Kidney epithelial cell (primary cell): ENCODE results near the gene SPRR1B. TPM values are rescaled to one million over a fixed set of nuclear protein-coding genes. Genes with fewer than 3 reads are reported as not detected.
"Not testable (repeated sequence)": the region's sequence is repeated elsewhere in the genome, so short reads cannot be mapped to it uniquely, and the experiment has no call there.

Experiments
- DNase-seq: peaks from one replicate; pipeline ENCODE4 v3.0.0-alpha.2; 2010; ENCODE audit warnings: low read depth
- H3K27me3 ChIP-seq: 2 replicates; pipeline ENCODE4 v1.6.0; 2011; ENCODE audit warnings: low read length; ENCODE audit not compliant: control insufficient read depth, insufficient read depth
- H3K36me3 ChIP-seq: 2 replicates; pipeline ENCODE4 v1.5.1; 2011; ENCODE audit warnings: low read length; ENCODE audit not compliant: control insufficient read depth, insufficient read depth
- H3K4me3 ChIP-seq: 2 replicates; pipeline ENCODE4 v1.5.1; 2011; ENCODE audit warnings: low read depth, mild to moderate bottlenecking, control low read depth, low read length
- total RNA-seq: library from RNA; depleted of rRNA; stranded (reverse); fragments of >200 nt; gene quantifications from 2 replicates; pipeline ENCODE4 v1.2.3, GENCODE V29; 2015
- TF ChIP-seq, protein P1 (sequence below): IDR thresholded peaks from 2 replicates; pipeline ENCODE4 v1.5.1; 2011; ENCODE audit warnings: mild to moderate bottlenecking, moderate library complexity, low read length, control low read depth, inconsistent platforms; ENCODE audit not compliant: insufficient read depth, poor library complexity, severe bottlenecking

The SPRR1B gene
- total RNA-seq, 1 donor from 2014 or later: 0.63 TPM

DNA sequence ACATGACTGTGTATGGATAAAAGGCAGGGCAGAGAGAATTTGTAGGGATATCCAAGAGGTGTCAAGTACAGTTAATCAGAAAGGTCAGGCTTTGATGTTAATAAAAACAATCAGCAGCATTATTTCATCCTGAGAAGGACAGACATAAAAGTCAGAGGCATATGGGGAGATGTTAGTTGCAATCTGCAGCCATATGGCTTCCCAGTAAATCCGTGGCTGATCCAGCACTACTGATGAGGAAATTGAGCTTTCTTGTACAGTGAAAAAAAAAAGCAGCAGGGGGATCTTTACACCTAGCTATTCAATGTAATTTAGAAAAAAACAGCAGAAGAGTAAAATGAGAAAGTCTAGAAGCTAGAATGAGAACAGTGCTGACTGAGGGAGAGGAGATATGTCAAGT is 2.2 kb upstream of the SPRR1B start:
- DNase-seq: no peak

DNA sequence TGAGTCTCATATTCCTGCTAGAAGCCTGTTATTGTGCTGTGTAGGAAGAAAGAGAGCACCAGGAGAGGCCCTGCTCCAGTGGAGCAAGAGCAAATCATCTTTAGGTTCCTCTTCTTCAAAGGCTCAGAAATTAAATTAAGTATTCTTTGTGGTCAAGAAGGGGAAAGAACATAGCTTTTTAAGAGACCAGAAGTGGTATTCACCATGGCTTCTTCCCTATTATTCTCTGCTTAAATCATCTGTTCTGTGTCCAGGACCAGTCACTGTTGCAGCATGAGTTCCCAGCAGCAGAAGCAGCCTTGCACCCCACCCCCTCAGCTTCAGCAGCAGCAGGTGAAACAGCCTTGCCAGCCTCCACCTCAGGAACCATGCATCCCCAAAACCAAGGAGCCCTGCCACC is 1.1 kb downstream of the SPRR1B start:
- no peak for DNase-seq
- H3K4me3 ChIP-seq: no peak overlapping the region
- H3K27me3 ChIP-seq: no peaks in the 10 kb centered on the region
- H3K36me3 ChIP-seq: no peaks in the 10 kb centered on the region
- TF ChIP-seq, protein P1, sequence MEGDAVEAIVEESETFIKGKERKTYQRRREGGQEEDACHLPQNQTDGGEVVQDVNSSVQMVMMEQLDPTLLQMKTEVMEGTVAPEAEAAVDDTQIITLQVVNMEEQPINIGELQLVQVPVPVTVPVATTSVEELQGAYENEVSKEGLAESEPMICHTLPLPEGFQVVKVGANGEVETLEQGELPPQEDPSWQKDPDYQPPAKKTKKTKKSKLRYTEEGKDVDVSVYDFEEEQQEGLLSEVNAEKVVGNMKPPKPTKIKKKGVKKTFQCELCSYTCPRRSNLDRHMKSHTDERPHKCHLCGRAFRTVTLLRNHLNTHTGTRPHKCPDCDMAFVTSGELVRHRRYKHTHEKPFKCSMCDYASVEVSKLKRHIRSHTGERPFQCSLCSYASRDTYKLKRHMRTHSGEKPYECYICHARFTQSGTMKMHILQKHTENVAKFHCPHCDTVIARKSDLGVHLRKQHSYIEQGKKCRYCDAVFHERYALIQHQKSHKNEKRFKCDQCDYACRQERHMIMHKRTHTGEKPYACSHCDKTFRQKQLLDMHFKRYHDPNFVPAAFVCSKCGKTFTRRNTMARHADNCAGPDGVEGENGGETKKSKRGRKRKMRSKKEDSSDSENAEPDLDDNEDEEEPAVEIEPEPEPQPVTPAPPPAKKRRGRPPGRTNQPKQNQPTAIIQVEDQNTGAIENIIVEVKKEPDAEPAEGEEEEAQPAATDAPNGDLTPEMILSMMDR: no peak

More for the DNA sequence above, 2.2 kb upstream of the SPRR1B start:
- no peaks in the 10 kb centered on the region for H3K27me3 ChIP-seq
- H3K4me3 ChIP-seq: no peak overlapping the region
- TF ChIP-seq, protein P1: no peak
- no peaks in the 10 kb centered on the region for H3K36me3 ChIP-seq

DNA sequence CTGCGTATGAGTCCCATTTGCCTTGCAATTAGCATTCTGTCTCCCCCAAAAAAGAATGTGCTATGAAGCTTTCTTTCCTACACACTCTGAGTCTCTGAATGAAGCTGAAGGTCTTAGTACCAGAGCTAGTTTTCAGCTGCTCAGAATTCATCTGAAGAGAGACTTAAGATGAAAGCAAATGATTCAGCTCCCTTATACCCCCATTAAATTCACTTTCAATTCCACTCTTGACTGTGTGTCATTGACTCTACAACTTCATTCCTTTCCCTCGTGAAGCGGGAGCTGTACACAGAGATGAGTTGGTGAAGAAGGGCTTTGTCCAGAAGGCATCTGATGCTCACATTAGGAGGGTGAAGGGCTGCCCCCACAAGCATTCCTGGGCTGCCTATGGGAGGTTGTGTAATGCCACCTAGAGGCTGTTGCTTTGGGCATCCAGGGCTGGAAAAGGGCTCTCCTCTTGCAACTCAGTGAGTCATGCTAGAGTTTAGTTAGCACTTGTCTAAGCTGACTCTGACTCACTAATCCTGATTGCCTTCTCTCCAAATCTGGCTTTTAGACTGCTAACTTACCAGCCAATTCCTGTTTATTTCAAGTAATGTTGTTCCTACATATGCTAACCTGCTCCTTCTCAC is 1.8 kb downstream of the SPRR1B start:
- H3K36me3 ChIP-seq: no peaks in the 10 kb centered on the region
- TF ChIP-seq, protein P1: peak; percentile 52
- DNase-seq: peak; percentile 67
- H3K4me3 ChIP-seq: no peak overlapping the region
- H3K27me3 ChIP-seq: no peaks in the 10 kb centered on the region

DNA sequence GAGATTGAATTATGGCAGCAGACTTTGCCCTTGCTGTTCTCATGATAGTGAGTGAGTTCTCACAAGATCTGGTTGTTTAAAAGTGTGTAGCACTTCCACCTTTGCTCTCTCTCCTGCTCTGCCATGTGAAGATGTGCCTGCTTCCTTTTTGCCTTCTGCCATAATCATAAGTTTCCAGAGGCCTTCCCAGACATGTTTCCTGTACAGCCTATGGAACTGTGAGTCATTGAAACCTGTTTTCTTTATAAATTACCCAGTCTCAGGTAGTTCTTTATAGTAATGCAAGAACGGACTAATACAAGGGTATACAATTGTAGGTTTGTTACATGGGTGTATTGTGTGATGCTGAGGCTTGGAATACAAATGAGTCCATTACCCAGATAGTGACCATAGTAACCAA is 4.2 kb downstream of the SPRR1B start:
- Histone ChIP-seq H3K4me3 (no peak overlapping the region), H3K27me3 (no peaks in the 10 kb centered on the region), H3K36me3 (no peaks in the 10 kb centered on the region)
- DNase-seq: no peak
- TF ChIP-seq, protein P1: no peak

DNA sequence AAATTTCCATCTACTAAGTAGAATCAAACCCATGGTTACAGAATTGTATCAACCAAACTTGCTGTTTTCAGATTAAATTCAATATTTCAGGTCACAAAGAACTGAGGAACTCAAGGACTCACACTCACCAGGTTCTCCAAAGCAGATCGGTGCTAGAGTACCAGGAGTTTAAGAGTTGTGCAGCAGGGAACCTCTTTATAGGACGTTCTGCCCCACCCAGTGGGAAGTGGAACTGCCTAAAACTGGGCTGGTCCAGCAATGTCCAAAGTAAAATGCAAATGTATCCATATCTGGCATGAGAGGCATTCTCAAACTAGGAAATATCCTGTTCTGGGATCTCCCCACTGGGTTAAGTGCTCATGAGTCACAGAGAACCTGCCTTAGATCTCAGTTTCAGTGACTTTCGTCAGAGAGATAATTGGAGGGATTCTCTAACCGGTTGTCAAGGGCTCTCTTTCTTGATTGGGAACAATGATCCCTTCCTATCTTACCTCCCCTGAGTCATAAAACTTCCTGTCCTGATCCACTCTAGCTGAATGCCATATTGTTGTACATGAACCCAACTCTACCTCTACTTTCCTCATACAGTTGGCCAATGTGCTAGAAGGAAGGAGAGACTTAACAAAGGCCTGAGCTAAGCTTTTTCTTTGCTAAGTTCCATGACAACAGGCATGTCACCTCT is 10.1 kb downstream of the SPRR1B start, which contains the start of gene SPRR2D:
SPRR2D (minus strand) TSS at position 171 of the 682 bp plus-strand sequence. CDS start 774 bp downstream, outside the sequence.
- H3K27me3 ChIP-seq: no peaks in the 10 kb centered on the region
- TF ChIP-seq, protein P1: no peak
- H3K4me3 ChIP-seq: no peak within 1 kb of the TSS
- DNase-seq: no peak
- H3K36me3 ChIP-seq: no peaks in the 10 kb centered on the region

DNA sequence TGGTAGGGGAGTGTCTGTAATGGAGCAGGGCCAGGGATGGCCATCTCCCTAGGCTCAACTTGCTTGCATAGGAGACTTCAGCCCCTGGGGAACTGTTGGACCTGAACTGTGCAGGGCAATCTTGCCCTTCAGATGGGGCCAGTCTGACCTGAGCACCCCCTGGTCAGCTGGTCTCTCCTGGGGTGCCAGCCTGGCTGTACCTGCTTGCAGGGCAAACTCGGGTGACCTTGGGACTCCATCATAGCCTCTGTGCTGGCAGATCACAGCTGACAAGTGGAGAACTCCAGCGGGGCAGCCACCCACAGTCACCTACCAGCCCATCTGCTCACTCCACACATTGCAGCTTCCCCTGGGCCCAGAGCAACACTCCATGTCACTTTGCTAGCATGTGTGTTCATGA is 18.2 kb downstream of the SPRR1B start:
- no peaks in the 10 kb centered on the region for H3K36me3 ChIP-seq
- TF ChIP-seq, protein P1: no peak
- no peak overlapping the region for H3K4me3 ChIP-seq
- no peaks in the 10 kb centered on the region for H3K27me3 ChIP-seq
- no peak for DNase-seq

DNA sequence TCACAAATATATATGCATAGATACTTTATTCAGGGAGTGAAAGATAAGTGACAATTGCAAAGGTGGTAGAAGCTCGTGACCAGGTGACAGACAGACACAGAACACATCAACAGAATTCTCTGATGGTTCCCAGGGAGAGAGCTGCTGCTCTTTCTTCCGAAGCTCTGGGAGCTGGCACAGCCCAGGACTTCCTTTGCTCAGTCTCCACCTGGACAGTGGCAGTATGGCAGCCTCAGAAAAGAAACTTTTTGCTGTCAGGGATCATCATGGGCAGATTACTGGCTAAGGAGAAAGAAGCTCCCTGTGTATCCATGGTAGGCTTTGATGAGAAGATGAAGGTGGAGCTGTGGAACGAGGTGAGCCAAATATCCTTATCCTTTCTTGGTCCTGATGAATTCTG is 25.1 kb downstream of the SPRR1B start:
- H3K27me3 ChIP-seq, H3K4me3 ChIP-seq, DNase-seq, H3K36me3 ChIP-seq: not testable (repeated sequence)
